Measurements from ENCODE around the gene TOP1. TPM values are rescaled to one million over a fixed set of nuclear protein-coding genes. Genes with fewer than 3 reads are reported as not detected.

Gene TOP1
- polyA plus RNA-seq, 1 of the 3 experiments (the other 2 are of a cell fraction), result 11.9 TPM

GRCh38 chr20:41123631-41124030, 95.0 kb downstream of the TOP1 start:
- no peak for TF ChIP-seq YY1 (IDR thresholded peaks at IDR 0.05; ENCODE audit: low read depth)
- no peak for TF ChIP-seq USF2 (IDR thresholded peaks at IDR 0.05; ENCODE audit: borderline replicate concordance, low read depth, low read length)
- TF ChIP-seq SMC3 (IDR thresholded peaks at IDR 0.05; ENCODE audit: low read depth, low read length), result no peak
- TF ChIP-seq GABPA (IDR thresholded peaks at IDR 0.05; ENCODE audit: low read depth), result no peak
- no peak for TF ChIP-seq SIN3A (IDR thresholded peaks at IDR 0.05; ENCODE audit: borderline replicate concordance, low read depth, low read length)
- TF ChIP-seq NRF1 (IDR thresholded peaks at IDR 0.05; ENCODE audit: low read depth, low read length), result no peak
- TF ChIP-seq, protein P1, sequence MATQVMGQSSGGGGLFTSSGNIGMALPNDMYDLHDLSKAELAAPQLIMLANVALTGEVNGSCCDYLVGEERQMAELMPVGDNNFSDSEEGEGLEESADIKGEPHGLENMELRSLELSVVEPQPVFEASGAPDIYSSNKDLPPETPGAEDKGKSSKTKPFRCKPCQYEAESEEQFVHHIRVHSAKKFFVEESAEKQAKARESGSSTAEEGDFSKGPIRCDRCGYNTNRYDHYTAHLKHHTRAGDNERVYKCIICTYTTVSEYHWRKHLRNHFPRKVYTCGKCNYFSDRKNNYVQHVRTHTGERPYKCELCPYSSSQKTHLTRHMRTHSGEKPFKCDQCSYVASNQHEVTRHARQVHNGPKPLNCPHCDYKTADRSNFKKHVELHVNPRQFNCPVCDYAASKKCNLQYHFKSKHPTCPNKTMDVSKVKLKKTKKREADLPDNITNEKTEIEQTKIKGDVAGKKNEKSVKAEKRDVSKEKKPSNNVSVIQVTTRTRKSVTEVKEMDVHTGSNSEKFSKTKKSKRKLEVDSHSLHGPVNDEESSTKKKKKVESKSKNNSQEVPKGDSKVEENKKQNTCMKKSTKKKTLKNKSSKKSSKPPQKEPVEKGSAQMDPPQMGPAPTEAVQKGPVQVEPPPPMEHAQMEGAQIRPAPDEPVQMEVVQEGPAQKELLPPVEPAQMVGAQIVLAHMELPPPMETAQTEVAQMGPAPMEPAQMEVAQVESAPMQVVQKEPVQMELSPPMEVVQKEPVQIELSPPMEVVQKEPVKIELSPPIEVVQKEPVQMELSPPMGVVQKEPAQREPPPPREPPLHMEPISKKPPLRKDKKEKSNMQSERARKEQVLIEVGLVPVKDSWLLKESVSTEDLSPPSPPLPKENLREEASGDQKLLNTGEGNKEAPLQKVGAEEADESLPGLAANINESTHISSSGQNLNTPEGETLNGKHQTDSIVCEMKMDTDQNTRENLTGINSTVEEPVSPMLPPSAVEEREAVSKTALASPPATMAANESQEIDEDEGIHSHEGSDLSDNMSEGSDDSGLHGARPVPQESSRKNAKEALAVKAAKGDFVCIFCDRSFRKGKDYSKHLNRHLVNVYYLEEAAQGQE (IDR thresholded peaks at IDR 0.05; ENCODE audit: low read depth, low read length), result no peak
- TF ChIP-seq EP300 (IDR thresholded peaks at IDR 0.05; ENCODE audit: borderline replicate concordance in 1 of 2, low read depth in 1 of 2, low read length in 1 of 2), result no peak
- no peak for TF ChIP-seq RFX5 (IDR thresholded peaks at IDR 0.05; ENCODE audit: low read length)
- CTCF ChIA-PET, result interaction anchor here (1.8 kb wide), 1 partner anchor 49 kb away, joined by 3 read pairs; no protein-coding TSS in a partner anchor
- 96% methylated on average over 6 of the region's 6 CpGs for WGBS (ENCODE audit: low lambda C conversion rate)
- Histone ChIP-seq H3K36me3 (replicated peaks in 1 of 2; ENCODE audit: control insufficient read depth in 1 of 2, insufficient read depth in 2 of 2, low read length in 1 of 2) (peaks cover 74 to 77% of the 10 kb centered on the region in 2 experiments), H3K9me2 (no peaks in the 10 kb centered on the region), H3K9ac (no peak overlapping the region), H3K4me1 (ENCODE audit: control insufficient read depth in 1 of 2, insufficient read depth in 2 of 2, low read depth in 1 of 2, low read length in 1 of 2) (no peaks in the 10 kb centered on the region; a peak in 1 of 4 replicates), H2AFZ (ENCODE audit: low read depth) (no peak overlapping the region), H3K4me2 (no peak overlapping the region), H3K79me2 (ENCODE audit: insufficient read depth) (no peaks in the 10 kb centered on the region), H3K27me3 (ENCODE audit: insufficient read depth) (no peaks in the 10 kb centered on the region), H4K20me1 (ENCODE audit: insufficient read depth) (no peaks in the 10 kb centered on the region), H3F3A (replicated peaks; ENCODE audit: insufficient read depth) (peaks cover 8% of the 10 kb centered on the region), H3K27ac (ENCODE audit: low read depth in 2 of 2, low read length in 1 of 2) (no peak overlapping the region), H3K9me3 (no peaks in the 10 kb centered on the region), H3K4me3 (ENCODE audit: low read depth in 2 of 2, low read length in 1 of 2) (no peak overlapping the region)
- POLR2A ChIA-PET, result no interaction called here
- no peak for DNase-seq

DNA sequence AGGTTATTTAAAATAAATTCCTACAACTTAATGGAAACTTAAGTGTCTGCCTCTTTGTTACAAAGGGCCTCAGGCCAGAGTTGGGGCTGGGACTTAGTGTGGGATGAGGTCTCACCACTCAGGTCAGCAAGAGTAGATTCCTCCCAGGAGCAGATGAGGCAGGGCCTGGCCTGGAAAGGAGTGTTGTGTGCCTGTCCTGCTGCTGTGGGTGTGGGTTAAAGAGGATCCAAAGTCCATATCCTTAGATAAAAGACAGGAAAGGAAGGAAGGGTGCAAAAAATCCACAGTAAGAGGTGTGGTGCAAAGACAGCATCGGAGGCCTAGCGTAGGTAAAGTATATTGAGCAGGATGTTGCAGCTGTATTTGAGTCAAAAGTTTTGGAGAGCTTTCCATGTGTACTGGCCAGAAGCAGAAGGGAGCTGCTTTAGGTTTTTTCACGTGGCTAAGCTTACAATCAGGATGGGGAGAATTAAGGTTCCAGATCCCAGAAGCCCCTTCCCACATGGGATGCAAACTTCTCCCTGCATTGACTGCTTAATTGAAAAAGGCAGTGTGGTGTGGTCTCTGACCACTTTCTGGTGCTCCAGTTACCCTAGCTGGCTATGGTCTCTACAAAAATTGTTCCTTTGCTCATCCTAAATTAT, 96.0 kb downstream of the TOP1 start:
- 95% methylated on average over 3 of the region's 3 CpGs for WGBS (ENCODE audit: low lambda C conversion rate)
- Histone ChIP-seq H3F3A (replicated peaks; ENCODE audit: insufficient read depth) (peaks cover 8% of the 10 kb centered on the region), H3K27ac (ENCODE audit: low read depth in 2 of 2, low read length in 1 of 2) (no peak overlapping the region), H3K9me2 (no peaks in the 10 kb centered on the region), H3K27me3 (ENCODE audit: insufficient read depth) (no peaks in the 10 kb centered on the region), H3K9me3 (no peaks in the 10 kb centered on the region), H3K4me1 (ENCODE audit: control insufficient read depth in 1 of 2, insufficient read depth in 2 of 2, low read depth in 1 of 2, low read length in 1 of 2) (no peaks in the 10 kb centered on the region), H3K9ac (no peak overlapping the region), H4K20me1 (ENCODE audit: insufficient read depth) (no peaks in the 10 kb centered on the region), H3K79me2 (ENCODE audit: insufficient read depth) (no peaks in the 10 kb centered on the region), H3K4me3 (ENCODE audit: low read depth in 2 of 2, low read length in 1 of 2) (no peak overlapping the region), H3K4me2 (no peak overlapping the region), H3K36me3 (replicated peaks in 1 of 2; ENCODE audit: control insufficient read depth in 1 of 2, insufficient read depth in 2 of 2, low read length in 1 of 2) (peaks cover 66 to 68% of the 10 kb centered on the region in 2 experiments), H2AFZ (ENCODE audit: low read depth) (no peak overlapping the region)
- CTCF ChIA-PET, result interaction anchor here (0.9 to 1.1 kb wide), 3 partner anchors 9 to 155 kb away, joined by 3 read pairs; no protein-coding TSS in a partner anchor
- POLR2A ChIA-PET, result no interaction called here
- DNase-seq, result no peak
- no peak for TF ChIP-seq SMC3 (IDR thresholded peaks at IDR 0.05; ENCODE audit: low read depth, low read length)
- no peak for TF ChIP-seq RCOR1 (IDR thresholded peaks at IDR 0.05; ENCODE audit: low read length)
- TF ChIP-seq, protein P2, sequence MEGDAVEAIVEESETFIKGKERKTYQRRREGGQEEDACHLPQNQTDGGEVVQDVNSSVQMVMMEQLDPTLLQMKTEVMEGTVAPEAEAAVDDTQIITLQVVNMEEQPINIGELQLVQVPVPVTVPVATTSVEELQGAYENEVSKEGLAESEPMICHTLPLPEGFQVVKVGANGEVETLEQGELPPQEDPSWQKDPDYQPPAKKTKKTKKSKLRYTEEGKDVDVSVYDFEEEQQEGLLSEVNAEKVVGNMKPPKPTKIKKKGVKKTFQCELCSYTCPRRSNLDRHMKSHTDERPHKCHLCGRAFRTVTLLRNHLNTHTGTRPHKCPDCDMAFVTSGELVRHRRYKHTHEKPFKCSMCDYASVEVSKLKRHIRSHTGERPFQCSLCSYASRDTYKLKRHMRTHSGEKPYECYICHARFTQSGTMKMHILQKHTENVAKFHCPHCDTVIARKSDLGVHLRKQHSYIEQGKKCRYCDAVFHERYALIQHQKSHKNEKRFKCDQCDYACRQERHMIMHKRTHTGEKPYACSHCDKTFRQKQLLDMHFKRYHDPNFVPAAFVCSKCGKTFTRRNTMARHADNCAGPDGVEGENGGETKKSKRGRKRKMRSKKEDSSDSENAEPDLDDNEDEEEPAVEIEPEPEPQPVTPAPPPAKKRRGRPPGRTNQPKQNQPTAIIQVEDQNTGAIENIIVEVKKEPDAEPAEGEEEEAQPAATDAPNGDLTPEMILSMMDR (IDR thresholded peaks at IDR 0.05), result no peak
- TF ChIP-seq, protein P3, sequence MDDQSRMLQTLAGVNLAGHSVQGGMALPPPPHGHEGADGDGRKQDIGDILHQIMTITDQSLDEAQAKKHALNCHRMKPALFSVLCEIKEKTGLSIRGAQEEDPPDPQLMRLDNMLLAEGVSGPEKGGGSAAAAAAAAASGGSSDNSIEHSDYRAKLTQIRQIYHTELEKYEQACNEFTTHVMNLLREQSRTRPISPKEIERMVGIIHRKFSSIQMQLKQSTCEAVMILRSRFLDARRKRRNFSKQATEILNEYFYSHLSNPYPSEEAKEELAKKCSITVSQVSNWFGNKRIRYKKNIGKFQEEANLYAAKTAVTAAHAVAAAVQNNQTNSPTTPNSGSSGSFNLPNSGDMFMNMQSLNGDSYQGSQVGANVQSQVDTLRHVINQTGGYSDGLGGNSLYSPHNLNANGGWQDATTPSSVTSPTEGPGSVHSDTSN (IDR thresholded peaks at IDR 0.05), result no peak
- no peak for TF ChIP-seq NFIC (IDR thresholded peaks at IDR 0.05; ENCODE audit: borderline replicate concordance)
- TF ChIP-seq MXI1 (IDR thresholded peaks at IDR 0.05; ENCODE audit: low read depth, low read length), result no peak
- no peak for TF ChIP-seq FOSL2 (IDR thresholded peaks at IDR 0.05; ENCODE audit: borderline replicate concordance, low read depth)
- no peak for TF ChIP-seq IRF3 (IDR thresholded peaks at IDR 0.05; ENCODE audit: low read depth, low read length)
- TF ChIP-seq NRF1 (IDR thresholded peaks at IDR 0.05; ENCODE audit: low read depth, low read length), result no peak
- no peak for TF ChIP-seq GABPA (IDR thresholded peaks at IDR 0.05; ENCODE audit: low read depth)
- no peak for TF ChIP-seq MEF2A (IDR thresholded peaks at IDR 0.05; ENCODE audit: borderline replicate concordance, low read depth)
